Activated T-helper 1 cell treated with anti-CD3 and anti-CD28 coated beads, Interleukin-12 subunit alpha, Interleukin-12 subunit beta, Interleukin-2, Interleukin-4 antibody, amounts not matched to agents 30 ng/mL and 10 ng/mL and 1 ng/mL, durations not matched to agents 14 hours and 24 hours and 36 hours (primary cell): ENCODE data around the gene EEF1AKMT3. TPM values are rescaled to one million over a fixed set of nuclear protein-coding genes. Genes with fewer than 3 reads are reported as not detected.
A peak's percentile ranks its signal among the peaks of the same experiment; 100 is the strongest.

Experiments
- DNase-seq: peaks from one replicate; pipeline ENCODE4 v3.0.0; 2021; ENCODE audit warnings: low spot score
- H3K27ac Mint-ChIP-seq: one replicate; pipeline ENCODE4 v1.8.0; 2021; ENCODE audit warnings: mild to moderate bottlenecking, mixed read lengths
- H3K27me3 Mint-ChIP-seq: one replicate; pipeline ENCODE4 v1.8.0; 2022; ENCODE audit warnings: mild to moderate bottlenecking, moderate library complexity, mixed read lengths; ENCODE audit not compliant: insufficient read depth
- H3K36me3 Mint-ChIP-seq: one replicate; pipeline ENCODE4 v1.8.0; 2021; ENCODE audit warnings: low read depth, mixed read lengths
- H3K4me1 Mint-ChIP-seq: one replicate; pipeline ENCODE4 v1.8.0; 2021; ENCODE audit warnings: low read depth, mixed read lengths
- H3K4me3 Mint-ChIP-seq: one replicate; pipeline ENCODE4 v1.8.0; 2021; ENCODE audit warnings: mild to moderate bottlenecking, moderate library complexity, mixed read lengths
- H3K9me3 Mint-ChIP-seq: one replicate; pipeline ENCODE4 v1.8.0; 2021; ENCODE audit warnings: mixed read lengths
- intact Hi-C: fragments of 100-400 bp; cut with micrococcal nuclease; formaldehyde crosslinking; loops from one replicate; pipeline ENCODE4 v1.15.1; 2024
- total RNA-seq: library from RNA; stranded (reverse); gene quantifications from 2 replicates; pipeline ENCODE4 v1.2.3, GENCODE V29; 2022

The EEF1AKMT3 gene
- total RNA-seq, 1 donor from 2014 or later: 4.5 TPM

DNA sequence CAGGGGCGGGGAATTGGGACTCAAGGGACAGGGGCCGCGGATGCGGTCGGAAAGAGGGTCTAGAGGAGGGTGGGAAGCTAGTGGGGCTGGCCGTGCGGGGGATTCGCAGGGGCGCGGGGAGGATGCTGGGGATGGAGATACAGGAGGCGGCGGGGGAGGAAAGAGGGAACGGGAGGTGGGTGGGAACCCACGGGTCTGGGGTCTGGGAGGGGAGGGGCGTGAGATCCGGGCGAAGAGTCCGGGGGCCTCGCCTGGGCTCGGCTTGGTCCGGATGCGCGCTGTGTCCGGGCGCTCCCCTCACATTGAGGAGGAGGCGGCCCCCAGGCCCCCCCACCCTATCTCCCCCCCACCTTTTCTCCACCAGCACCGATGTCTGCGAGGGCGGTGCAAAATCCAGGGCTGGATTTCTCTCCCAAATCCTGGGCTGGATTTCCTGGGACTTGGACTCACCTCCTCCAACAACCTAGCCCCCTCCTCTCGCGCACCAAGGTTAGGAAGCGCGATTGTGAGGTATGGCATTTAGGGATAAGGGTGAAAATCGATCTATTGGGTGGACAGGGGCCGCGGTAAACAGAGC is 33.7 kb upstream of the EEF1AKMT3 start, which contains the start of gene AGAP2:
TSS of gene AGAP2 (minus strand) at position 82 of the 577 bp plus-strand sequence. CDS start 496 bp downstream, outside the sequence.
- Mint-ChIP-seq H3K9me3 (no peaks in the 10 kb centered on the region), H3K4me1 (peaks cover 32% of the 10 kb centered on the region), H3K27ac (peak within 1 kb of the TSS; percentile 70), H3K27me3 (no peaks in the 10 kb centered on the region), H3K36me3 (peaks cover 15% of the 10 kb centered on the region), H3K4me3 (peak within 1 kb of the TSS; percentile 65)
- intact Hi-C loops: no loop called here
- DNase-seq: no peak

DNA sequence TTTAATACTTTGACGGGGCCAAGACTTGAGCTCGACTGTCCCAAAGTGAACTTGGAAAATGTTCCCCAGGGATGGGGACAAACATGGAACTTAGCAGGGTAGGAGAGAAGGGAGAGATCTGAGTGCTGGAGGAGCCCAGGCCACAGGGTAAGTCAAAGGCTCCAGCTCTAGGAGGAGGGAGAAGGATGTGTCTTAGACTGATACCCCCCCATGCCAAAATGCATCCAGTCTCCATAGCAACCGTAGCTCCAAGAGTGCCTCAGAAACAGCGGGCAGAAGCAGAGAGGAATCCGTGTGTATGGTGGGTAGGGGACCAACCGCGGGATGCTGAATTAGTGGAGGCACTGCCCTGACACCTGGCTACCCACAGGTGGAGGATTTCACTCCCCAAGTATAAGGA is 33.0 kb upstream of the EEF1AKMT3 start:
- intact Hi-C loops: no loop called here
- no peaks in the 10 kb centered on the region for H3K27me3 Mint-ChIP-seq
- no peak for DNase-seq
- H3K27ac Mint-ChIP-seq: peak overlapping the region; percentile 70
- H3K36me3 Mint-ChIP-seq: peaks cover 15% of the 10 kb centered on the region
- H3K9me3 Mint-ChIP-seq: no peaks in the 10 kb centered on the region
- H3K4me1 Mint-ChIP-seq: peaks cover 39% of the 10 kb centered on the region
- peak overlapping the region; percentile 65 for H3K4me3 Mint-ChIP-seq

DNA sequence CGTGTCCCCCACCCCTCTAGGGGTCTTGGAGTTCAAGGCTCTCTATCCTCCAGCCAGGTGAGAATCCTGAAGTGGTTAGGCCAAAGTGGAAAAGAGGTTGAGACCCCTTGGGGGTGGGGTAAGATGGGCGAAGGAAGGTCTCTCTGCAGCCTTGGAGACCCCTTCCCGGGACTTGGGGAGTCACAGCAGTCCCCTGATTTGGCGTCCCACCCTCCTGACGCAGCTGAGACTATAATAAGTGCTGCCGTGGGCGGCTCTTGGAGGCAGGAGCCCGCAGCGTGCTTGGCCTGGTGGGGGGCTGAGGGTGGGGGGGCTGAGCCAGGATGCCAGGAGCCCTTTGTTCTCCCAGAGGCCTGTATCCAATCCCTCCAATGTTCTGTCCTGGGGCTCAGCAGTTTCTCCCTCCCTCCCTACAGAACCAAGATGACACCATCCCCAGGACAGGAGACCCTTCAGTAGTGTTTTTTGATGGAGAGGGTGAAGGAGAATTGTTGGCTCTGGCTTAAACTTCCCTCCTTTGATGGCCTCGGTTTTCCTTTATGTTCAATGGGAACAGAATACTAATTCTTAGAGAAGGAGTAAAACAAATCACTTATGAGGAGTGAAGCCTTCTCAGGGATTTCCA is 32.4 kb upstream of the EEF1AKMT3 start:
- H3K27me3 Mint-ChIP-seq: no peaks in the 10 kb centered on the region
- DNase-seq: no peak
- H3K9me3 Mint-ChIP-seq: no peaks in the 10 kb centered on the region
- intact Hi-C loops: loop anchor here (5.0 kb wide), 3 partner anchors 128 to 1857 kb away; partner anchors contain the start of genes ARHGAP9, ARHGEF25 and SLC16A7
- peak overlapping the region; percentile 89 for H3K27ac Mint-ChIP-seq
- H3K4me3 Mint-ChIP-seq: peak overlapping the region; percentile 88
- peaks cover 45% of the 10 kb centered on the region for H3K4me1 Mint-ChIP-seq
- peaks cover 14% of the 10 kb centered on the region for H3K36me3 Mint-ChIP-seq

DNA sequence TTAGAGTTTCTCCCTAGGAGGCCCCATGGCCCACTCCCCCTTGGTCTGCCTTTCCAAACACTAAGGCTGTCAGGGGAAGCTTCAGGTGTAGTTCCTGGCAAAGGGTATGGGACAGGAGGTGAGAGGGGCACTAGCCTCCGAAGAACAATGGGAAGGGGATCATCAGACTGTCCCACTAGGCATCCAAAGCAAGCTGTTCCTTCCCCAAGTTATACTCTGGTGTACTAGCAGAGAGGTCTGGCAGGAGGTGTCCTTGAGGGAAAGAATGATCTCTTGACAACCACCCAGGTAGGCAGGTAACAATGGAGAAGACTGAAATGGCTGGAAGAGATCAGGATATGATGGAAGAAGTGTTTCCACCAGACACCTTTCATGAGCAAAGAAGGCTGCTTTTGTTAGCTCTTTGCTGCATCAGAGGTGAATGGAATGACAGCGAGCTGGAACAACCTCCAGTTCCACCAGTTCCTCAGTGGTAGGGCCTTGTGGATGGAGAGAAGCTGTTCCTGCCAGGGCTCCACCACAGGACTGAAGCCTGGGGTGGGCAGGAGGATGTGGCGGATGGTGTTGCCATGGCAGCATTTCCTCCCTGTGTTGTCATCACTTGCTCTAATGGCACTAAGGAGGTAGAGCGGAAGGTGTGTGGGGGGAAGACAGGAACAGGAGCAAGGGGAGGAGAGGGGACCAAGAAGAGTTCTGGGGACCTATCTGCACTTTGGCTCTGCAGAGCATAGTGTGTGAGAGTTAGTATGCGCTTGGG is 31.6 kb upstream of the EEF1AKMT3 start:
- intact Hi-C loops: loop anchor here (5.0 kb wide), 3 partner anchors 129 to 1856 kb away; partner anchors contain the start of genes ARHGAP9, ARHGEF25 and SLC16A7
- Mint-ChIP-seq H3K27ac (peak overlapping the region; percentile 89), H3K36me3 (peaks cover 14% of the 10 kb centered on the region), H3K9me3 (no peaks in the 10 kb centered on the region), H3K4me3 (peak overlapping the region; percentile 88), H3K27me3 (no peaks in the 10 kb centered on the region), H3K4me1 (peaks cover 51% of the 10 kb centered on the region)
- peak; percentile 81 for DNase-seq

DNA sequence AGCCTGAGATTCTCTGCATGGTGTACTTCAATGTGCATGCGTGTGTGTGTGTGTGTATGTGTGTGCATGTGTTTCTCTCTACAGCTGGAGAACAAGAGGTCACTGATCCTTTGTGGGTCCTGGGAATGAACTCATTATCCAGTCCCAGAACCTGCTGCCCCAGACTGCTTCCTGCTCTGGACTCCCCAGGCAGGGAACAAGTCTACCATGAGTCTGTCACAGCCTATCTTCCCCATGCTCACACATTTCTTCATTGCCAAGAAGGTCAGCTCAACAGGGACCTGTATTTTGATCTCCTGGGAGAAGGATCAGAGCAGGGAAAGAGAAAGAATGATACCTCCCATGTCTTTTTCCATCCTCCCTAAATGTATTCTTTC is 31.0 kb upstream of the EEF1AKMT3 start:
- Mint-ChIP-seq H3K27me3 (no peaks in the 10 kb centered on the region), H3K36me3 (peaks cover 13% of the 10 kb centered on the region), H3K9me3 (no peaks in the 10 kb centered on the region), H3K4me1 (peaks cover 56% of the 10 kb centered on the region), H3K27ac (peak overlapping the region; percentile 89), H3K4me3 (peak overlapping the region; percentile 88)
- DNase-seq: no peak
- intact Hi-C loops: loop anchor here (5.0 kb wide), 3 partner anchors 129 to 1856 kb away; partner anchors contain the start of genes ARHGAP9, ARHGEF25 and SLC16A7

DNA sequence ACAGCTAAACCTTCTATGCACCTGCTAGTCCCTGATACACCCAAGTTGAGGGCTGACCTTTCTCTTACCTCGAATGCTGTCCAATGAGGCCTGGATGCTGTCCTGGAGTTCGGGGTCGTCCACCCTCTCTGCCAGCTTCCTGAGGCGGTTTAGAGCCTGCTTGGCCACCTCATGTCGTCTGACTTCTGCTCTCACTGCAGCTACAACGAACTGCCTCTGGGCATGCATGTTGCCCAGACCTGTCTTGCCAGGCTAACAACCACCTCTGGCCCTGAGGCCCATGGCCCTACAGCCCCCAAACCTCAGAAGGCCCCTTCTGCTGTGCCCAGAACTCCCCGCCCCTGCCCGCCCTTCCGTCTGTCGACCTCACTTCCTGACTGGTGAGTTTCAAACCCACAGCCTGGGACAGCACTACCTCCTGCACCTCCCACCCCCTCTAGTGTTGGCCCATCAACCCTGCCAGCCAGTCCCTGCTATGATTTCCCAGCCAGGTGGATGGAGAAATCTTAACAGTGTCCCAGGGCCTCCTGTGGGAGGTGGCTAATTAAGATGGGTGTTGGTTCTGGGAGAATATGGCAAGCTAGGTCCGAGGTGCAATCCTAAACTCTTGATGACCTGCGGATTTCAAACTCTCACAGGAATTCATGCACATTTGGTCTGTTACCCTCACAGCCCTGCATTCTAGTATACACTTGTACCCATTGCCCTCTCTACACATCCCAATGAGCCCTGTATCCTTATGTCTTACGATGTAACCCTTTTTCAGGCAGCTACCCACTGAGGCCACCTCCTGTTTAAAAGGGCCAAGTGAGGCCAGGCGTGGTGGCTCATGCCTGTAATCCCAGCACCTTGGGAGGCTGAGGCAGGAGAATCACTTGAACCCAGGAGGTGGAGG is 30.3 kb upstream of the EEF1AKMT3 start:
- Mint-ChIP-seq H3K4me1 (peaks cover 63% of the 10 kb centered on the region), H3K27ac (peak overlapping the region; percentile 89), H3K27me3 (no peaks in the 10 kb centered on the region), H3K9me3 (no peaks in the 10 kb centered on the region), H3K4me3 (peak overlapping the region; percentile 88), H3K36me3 (peaks cover 15% of the 10 kb centered on the region)
- peak; percentile 72 for DNase-seq
- intact Hi-C loops: loop anchor here (1.0 to 5.0 kb wide), 6 partner anchors 48 to 1855 kb away; partner anchors contain the start of genes ARHGAP9, ARHGEF25, B4GALNT1 and OS9

DNA sequence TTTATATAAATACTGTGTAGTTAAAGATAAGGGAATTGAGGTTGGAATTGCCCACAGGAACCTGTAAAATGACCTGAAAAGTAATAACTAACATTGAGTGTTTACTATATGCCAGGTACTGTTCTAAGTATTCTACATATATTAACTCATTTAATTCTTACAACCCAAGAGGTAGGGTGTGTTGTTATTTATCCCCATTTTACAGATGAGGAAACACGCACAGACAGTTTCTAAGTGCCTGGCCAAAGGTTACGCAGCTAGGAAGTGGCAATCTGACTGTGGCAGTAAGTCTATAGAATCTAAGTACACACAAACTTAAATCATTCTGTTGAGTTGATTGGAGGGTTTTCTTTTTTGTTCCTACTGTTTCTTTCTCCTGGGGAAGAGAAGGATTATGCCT is 28.6 kb upstream of the EEF1AKMT3 start:
- no peak for DNase-seq
- no peaks in the 10 kb centered on the region for H3K27me3 Mint-ChIP-seq
- H3K36me3 Mint-ChIP-seq: peaks cover 25% of the 10 kb centered on the region
- H3K9me3 Mint-ChIP-seq: no peaks in the 10 kb centered on the region
- H3K4me1 Mint-ChIP-seq: peaks cover 66% of the 10 kb centered on the region
- H3K4me3 Mint-ChIP-seq: peak overlapping the region; percentile 94
- H3K27ac Mint-ChIP-seq: peak overlapping the region; percentile 92
- intact Hi-C loops: loop anchor here (1.0 to 5.0 kb wide), 7 partner anchors 9 to 1854 kb away; partner anchors contain the start of genes ARHGAP9, ARHGEF25, CDK4 and DCTN2

DNA sequence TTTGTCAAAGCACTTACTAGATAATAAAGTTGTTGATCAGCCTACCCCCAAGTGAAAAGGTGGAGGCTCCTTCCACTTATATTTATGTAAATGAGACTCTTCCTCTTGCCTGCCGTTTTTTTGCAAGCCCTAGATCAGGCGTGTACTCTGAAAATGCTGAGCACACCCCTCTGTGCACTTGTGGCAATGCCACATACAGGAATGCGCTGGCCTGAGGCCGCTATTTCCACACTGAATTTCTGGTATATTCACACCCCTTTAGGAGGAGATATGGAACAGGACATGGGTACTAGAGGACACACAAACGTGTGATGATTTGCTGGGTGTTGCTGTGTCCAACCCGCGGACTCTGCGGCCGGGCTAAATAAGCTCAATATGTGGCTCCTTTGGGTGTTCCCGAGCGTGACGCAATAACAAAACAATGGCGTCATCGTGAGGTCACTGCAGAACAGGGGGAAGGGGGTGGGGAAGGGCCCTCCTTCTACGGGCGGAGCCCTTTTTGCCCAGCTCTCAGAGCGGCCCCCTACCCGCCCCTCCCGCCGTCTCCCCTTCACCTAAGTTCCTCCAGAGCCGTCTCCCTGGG is 28.1 kb upstream of the EEF1AKMT3 start:
- peak overlapping the region; percentile 92 for H3K27ac Mint-ChIP-seq
- intact Hi-C loops: loop anchor here (1.0 to 5.0 kb wide), 7 partner anchors 8 to 1853 kb away; partner anchors contain the start of genes ARHGAP9, ARHGEF25, CDK4 and DCTN2
- peaks cover 67% of the 10 kb centered on the region for H3K4me1 Mint-ChIP-seq
- H3K4me3 Mint-ChIP-seq: peak overlapping the region; percentile 94
- H3K9me3 Mint-ChIP-seq: no peaks in the 10 kb centered on the region
- no peaks in the 10 kb centered on the region for H3K27me3 Mint-ChIP-seq
- DNase-seq: peak; percentile 69
- H3K36me3 Mint-ChIP-seq: peaks cover 25% of the 10 kb centered on the region

DNA sequence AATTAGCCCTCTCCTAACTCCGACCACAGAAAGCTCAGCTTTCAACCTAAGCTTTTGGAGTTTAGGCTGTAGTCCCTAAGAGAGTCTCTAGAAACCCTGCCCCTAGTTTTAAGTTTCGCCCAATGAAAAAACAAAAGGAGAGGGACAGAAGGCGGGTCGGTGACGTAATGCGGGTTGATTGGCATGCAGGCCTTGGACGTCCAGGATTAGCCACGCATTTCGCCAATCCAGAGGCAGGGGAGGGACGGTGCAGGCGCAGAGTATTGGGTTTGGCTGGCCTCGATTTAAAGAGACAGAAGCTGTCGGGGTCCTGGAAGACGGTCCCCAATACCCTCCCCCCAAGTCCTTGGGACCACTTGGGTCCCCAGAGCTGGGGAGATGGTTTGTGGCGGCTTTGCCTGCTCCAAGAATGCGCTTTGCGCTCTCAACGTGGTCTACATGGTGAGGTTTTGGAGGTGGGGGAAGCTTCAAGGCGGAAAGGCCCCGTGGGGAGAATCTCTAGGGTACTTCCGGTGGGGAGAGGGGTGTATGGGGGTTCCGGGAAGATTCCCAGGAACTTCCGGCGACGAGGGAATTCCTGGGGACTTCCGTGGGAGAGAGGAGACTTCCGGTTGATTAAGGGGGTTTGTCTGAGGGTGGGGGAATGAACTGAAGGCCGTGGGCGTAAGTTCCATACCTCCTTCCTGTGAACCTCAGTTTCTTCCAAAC is 27.5 kb upstream of the EEF1AKMT3 start, which contains the start of gene TSPAN31:
TSS of gene TSPAN31 (plus strand) at position 263 of the 708 bp plus-strand sequence. CDS start at position 379, 116 bp downstream.
- peaks cover 24% of the 10 kb centered on the region for H3K36me3 Mint-ChIP-seq
- peak within 1 kb of the TSS; percentile 92 for H3K27ac Mint-ChIP-seq

DNA sequence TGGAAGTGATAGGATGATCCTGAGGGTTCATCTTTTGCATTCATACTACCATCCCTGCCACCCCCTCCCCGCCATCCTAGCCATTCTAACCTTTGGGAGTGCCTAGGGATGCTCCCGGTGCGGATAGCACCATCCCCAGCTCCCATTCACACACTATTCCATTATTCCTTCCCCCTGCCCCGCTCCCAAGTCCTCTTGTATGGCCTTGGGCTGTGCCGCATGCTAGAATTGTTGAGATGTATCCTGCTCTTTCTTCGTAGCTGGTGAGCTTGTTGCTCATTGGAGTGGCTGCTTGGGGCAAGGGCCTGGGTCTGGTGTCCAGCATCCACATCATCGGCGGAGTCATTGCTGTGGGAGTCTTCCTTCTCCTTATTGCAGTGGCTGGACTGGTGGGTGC is 26.9 kb upstream of the EEF1AKMT3 start:
- no peaks in the 10 kb centered on the region for H3K27me3 Mint-ChIP-seq
- H3K9me3 Mint-ChIP-seq: no peaks in the 10 kb centered on the region
- peak overlapping the region; percentile 92 for H3K27ac Mint-ChIP-seq
- H3K4me1 Mint-ChIP-seq: peaks cover 63% of the 10 kb centered on the region
- peaks cover 29% of the 10 kb centered on the region for H3K36me3 Mint-ChIP-seq
- intact Hi-C loops: loop anchor here (2.0 kb wide), 1 partner anchor 199 kb away; the partner anchor contains the start of gene DCTN2
- DNase-seq: no peak
- peak overlapping the region; percentile 94 for H3K4me3 Mint-ChIP-seq

More for the DNA sequence above, 27.5 kb upstream of the EEF1AKMT3 start, which contains the start of gene TSPAN31:
- Mint-ChIP-seq H3K4me1 (peaks cover 63% of the 10 kb centered on the region), H3K27me3 (no peaks in the 10 kb centered on the region), H3K9me3 (no peaks in the 10 kb centered on the region), H3K4me3 (peak within 1 kb of the TSS; percentile 94)
- peak; percentile 90 for DNase-seq
- intact Hi-C loops: loop anchor here (1.0 to 5.0 kb wide), 7 partner anchors 7 to 1852 kb away; partner anchors contain the start of genes ARHGAP9, ARHGEF25, CDK4 and DCTN2

DNA sequence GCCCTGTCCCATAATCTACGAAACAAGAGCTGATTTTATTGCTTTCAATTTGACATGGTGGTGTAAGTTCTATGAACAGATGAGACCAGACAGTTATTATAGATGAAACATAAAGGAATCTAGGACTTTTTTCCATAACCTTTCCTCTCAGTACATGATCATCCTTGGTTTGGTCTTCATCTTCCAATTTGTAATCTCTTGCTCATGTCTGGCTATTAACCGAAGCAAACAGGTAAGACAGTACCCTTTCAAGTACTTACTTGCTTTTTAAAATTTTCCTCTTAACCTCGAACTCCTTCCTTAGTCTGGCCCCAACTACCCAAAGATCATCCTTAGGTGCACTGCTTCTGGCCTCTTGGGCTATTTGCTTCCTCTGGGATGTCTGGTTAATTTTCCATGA is 26.4 kb upstream of the EEF1AKMT3 start:
- Mint-ChIP-seq H3K27me3 (no peaks in the 10 kb centered on the region), H3K9me3 (no peaks in the 10 kb centered on the region), H3K4me1 (peaks cover 63% of the 10 kb centered on the region), H3K4me3 (peak overlapping the region; percentile 94), H3K36me3 (peaks cover 33% of the 10 kb centered on the region), H3K27ac (peak overlapping the region; percentile 92)
- no peak for DNase-seq
- intact Hi-C loops: no loop called here
